Measurements from ENCODE around the gene CAPN15.

The CAPN15 gene

GRCh38 chr16:526181-527014, 1.1 kb upstream of the CAPN15 start:
- peak in 1 of 2 donors; percentile 13 for DNase-seq

- peak; percentile 79 to 81 for DNase-seq
Measured at GRCh38 chr16:528111-529011, 849 bp downstream of the CAPN15 start.

DNA sequence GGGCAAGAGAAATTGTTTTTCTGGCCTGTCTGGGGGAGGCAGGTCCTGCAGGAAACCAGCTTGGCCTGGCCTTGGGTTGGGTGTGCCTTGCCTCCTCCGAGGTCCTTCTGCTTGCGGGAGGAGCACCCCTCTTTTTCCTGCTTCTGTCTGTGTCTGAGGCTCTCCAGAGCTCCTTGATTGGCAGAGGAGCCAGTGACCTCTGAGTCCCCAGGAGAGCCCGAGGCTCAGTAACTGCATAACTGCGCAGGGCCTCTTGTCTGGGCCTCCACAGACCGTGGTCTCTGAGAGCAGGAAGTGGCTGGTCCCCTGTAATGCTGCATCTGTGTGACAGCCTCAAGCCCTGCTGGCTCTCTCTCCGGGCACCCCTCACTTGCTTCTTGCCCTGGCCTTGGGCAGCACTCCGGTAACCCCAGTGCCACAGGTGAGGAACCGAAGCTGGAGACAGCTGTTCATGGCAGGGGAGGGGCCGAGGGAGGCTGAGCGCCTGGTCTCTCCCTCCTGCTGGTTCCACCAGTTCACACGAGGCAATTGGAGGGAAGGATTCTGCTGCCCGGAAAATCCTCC, 1.6 kb downstream of the CAPN15 start:
- no peak for DNase-seq

- DNase-seq, result no peak
Measured at GRCh38 chr16:530111-530817, 2.8 kb downstream of the CAPN15 start.

DNA sequence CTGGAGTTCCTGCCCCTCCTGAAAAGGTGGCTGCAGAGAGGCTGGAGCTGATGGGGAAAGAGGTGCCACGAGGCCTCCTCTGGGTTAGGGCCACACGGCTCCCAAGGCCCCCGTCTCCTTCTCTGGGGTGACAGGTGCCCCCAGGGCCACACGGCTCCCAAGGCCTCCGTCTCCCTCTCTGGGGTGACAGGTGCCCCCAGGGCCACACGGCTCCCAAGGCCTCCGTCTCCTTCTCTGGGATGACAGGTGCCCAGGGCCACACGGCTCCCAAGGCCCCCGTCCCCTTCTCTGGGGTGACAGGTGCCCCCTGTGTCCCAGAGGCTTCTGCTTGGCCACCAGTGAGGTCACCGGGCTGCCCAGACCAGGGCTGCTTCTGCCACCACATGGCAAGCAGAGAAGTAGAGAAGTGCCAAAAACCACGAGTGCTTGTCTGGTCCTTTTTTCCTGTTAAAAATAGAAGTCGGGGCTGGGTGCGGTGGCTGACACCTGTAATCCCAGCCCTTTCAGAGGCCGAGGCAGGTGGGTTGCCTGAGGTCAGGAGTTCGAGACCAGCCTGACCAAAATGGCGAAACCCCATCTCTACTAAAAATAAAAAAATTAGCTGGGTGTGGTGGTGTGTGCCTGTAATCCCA, 4.1 kb downstream of the CAPN15 start:
- DNase-seq, result no peak

DNA sequence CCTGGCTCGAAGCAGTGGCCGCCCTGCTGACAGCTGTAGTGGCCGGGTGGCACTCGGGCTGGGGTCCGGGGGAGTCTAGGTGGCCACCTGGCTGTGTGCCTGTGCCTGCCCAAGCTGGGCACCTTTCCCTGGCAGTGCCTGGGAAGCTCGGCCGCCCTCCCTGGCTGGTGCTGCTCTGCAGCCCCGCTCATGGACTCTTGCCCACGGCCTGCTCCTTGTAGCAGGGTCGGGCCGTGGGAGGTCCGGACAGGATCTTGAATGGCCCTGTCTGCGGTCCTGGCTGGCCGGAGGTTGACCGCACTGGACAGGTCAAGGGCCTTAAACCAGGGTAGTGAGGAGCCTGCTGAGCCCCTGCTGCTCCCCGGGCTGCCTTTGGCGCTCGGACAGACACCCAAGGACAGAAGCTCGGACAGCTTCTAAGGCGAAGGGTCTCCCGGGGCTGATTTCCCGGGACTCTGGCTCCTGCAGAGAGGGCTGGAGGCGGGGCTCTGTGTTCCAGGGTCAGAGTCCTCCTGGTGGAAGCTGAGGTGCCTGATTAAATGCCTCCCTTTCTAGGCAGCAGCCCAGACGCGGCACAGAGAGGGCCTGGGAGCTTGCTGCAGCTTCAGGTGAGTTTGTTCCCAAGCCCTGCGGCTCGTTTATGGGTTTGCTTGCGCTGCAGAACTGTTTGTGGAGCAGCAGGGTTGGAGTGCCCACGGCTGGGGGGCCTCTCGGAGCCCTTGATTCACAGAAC, 6.0 kb downstream of the CAPN15 start:
- DNase-seq, result no peak

GRCh38 chr16:534135-534534, 6.6 kb downstream of the CAPN15 start:
- no peak for DNase-seq

- DNase-seq, result no peak
Measured at GRCh38 chr16:534856-535445, 7.4 kb downstream of the CAPN15 start.

GRCh38 chr16:535446-536405, 8.2 kb downstream of the CAPN15 start:
- no peak for DNase-seq

DNA sequence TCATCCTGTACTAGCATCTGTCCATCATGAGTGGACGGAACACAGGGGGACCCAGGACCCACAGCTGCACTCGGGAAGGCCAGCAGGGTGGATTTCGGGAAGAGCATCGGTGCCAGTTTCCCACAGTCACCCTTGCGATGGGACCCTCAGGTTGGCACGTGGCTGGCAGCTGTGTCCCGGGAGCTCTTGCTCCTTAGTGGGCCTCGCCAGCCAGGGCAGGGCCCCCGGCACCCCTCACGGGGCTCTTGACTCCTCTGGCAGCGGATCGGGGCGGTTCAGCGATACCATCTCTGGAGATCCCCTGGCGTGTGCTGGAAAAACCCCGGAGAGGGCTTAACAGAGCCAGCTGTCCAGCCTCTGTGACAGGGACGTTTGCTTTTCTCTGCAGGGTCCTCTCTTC, 9.2 kb downstream of the CAPN15 start:
- no peak for DNase-seq

DNA sequence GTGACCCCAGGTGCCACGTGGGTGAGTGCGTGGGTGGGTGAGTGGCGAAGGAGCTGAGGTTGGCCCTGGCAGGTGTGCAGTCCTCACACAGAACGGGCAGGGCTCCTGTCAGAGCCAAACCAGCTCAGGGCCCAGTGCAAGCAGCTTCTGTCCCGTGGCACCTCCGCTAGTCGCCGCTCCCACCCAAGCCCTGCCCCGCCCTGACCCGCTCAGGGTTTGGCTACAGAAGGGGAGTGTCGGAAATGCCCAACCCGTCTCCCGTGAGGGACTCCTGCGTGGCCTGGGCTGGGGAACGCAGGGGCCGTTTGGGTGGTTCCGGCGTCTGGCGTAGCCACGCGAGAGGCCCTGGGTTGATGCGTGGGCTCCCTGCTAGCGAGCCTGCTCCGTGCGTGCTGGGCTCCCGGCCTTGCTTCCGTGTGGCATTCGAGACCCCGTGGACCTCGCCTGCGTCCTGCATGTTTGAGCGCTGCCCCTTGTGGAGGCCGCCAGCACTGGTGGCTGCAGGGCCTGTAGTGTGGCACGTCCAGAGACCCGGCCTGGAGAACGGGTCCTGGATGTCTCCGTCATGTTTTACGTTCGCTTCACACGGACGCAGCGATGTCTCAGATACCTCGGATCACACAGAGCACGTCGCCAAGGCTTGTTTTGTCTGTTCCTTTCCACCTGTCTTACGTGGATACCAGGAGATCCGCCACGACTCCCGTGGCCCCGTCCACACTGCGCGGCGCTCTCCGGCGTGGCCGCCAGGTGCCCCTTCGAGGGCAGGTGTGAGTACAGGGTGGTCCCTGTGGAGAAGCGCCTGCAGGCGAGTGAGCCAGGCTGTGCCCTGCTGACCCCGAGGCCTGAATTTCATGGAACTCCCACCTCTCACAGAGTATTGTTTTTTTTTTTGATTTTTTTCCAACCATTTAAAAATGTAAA, 10.2 kb downstream of the CAPN15 start:
- no peak for DNase-seq

- DNase-seq, result no peak
Measured at GRCh38 chr16:539901-540530, 12.5 kb downstream of the CAPN15 start.

DNA sequence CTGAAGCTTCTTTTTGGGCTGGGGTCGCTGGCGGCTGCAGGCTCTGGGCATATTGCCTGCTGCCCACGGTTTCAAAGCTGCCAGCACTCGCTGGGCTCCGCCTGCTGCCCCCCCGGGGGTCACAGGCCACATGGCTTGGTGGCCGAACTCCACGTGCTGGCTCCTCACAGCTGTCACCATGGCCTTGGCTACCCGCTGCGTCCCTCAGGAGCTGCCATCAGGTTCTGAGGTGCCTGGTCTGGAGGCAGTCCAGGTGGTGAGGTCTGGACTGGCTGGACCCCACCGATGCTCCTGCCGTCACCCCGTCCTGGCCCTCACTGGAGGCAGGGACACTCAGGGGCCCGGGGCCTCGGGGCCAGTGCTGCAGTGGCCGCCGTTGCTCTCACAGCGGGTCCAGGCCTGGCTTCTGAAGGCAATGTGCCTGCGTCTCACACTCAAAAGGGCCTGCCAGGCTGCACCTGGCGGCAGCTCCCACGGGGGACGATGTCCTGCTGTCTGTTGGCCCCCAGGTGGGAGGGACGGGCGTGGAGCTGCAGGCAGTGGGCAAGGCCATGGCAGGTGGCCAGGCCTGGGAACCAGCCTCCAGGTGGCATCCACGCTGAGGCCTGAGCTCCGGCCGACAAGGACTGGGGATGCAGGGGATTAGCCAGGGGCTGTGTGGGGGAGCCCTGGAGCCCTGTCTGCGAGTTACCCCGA, 13.3 kb downstream of the CAPN15 start:
- DNase-seq, result no peak

GRCh38 chr16:543301-544164, 16.0 kb downstream of the CAPN15 start:
- no peak for DNase-seq

DNA sequence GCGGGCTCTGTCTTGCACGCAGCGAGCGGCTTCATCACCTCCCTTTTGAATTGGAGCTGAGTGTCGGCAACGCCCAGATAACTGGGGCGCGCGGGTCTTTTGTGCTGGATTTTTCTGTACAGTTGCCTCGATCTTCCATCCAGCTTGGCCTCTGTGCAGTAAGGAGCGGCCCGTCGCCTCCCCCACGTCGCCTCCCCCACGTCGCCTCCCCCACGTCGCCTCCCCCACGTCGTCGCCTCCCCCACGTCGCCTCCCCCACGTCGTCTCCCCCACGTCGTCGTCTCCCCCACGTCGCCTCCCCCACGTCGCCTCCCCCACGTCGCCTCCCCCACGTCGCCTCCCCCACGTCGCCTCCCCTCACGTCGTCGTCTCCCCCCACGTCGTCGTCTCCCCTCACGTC, 17.0 kb downstream of the CAPN15 start:
- DNase-seq, result no peak
